Stimulated activated naive CD8-positive, alpha-beta T cell treated with anti-CD3 and anti-CD28 coated beads, Interleukin-15, amount 100 ng/mL, for 72 hours (primary cell): ENCODE measurements around the gene NDC1.
"Not testable (repeated sequence)": the region's sequence is repeated elsewhere in the genome, so short reads cannot be mapped to it uniquely, and the experiment has no call there.

Experiments used
- ATAC-seq: fragments of 150-1000 bp; cut with Tn5 transposase; 2 replicates; pipeline ENCODE4 v1.10.0; 2021; ENCODE audit warnings: mild to moderate bottlenecking, moderate library complexity
- DNase-seq, 2 donors: peaks; one replicate each; pipeline ENCODE4 v3.0.0; 2021 to 2022
- H3K27ac Mint-ChIP-seq, 2 donors: one replicate each; pipeline ENCODE4 v1.8.0; 2022; ENCODE audit warnings: mild to moderate bottlenecking in 2 of 2, mixed read lengths in 2 of 2, moderate library complexity in 2 of 2
- H3K27me3 Mint-ChIP-seq: one replicate; pipeline ENCODE4 v1.8.0; 2022; ENCODE audit warnings: mixed read lengths
- H3K4me1 Mint-ChIP-seq: one replicate; pipeline ENCODE4 v1.8.0; 2022; ENCODE audit warnings: mild to moderate bottlenecking, mixed read lengths
- H3K4me3 Mint-ChIP-seq, 2 donors: one replicate each; pipeline ENCODE4 v1.8.0; 2022; ENCODE audit warnings: mild to moderate bottlenecking in 2 of 2, mixed read lengths in 2 of 2, moderate library complexity in 1 of 2
- H3K9me3 Mint-ChIP-seq, 2 donors: one replicate each; pipeline ENCODE4 v1.8.0; 2022; ENCODE audit warnings: mixed read lengths in 2 of 2

NDC1 gene

DNA sequence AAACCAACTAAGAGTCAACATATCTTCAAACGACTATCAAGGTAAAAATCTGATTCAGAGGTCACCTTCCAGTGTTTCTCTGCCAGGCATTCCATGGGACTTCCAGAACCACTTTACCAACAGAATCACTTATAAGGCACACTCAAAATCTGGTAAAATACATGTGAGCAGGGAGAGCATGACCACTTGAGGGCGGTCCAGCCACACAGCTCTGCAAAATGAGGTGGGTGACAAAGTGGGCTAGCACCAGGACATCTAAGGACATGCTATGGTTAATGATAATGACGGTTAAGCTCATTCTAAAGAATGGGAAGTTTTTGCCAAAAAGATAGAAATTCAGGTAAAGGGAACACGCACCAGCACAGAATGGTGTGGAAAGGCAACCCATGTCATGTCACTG is 74.6 kb downstream of the NDC1 start:
- peaks cover 0 to 13% of the 10 kb centered on the region in 2 donors for H3K9me3 Mint-ChIP-seq
- H3K27me3 Mint-ChIP-seq, result no peaks in the 10 kb centered on the region
- H3K4me1 Mint-ChIP-seq, result peaks cover 24% of the 10 kb centered on the region
- DNase-seq (no peak), ATAC-seq (no peak)
- no peak overlapping the region for H3K27ac Mint-ChIP-seq
- no peak overlapping the region for H3K4me3 Mint-ChIP-seq

DNA sequence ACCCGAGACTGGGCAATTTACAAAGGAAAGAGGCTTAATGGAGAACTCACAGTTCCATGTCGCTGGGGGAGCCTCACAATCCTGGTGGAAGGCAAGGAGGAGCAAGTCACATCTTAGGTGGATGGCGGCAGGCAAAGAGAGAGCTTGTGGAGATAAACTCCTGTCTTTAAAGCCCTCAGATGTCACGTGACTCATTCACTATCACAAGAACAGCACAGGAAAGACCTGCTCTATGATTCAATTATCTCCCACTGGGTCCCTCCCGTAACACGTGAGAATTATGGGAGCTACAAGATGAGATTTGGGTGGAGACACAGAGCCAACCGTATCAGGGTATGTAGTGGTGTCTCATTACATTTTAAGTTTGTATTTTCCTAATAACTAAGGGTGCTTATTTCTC is 77.6 kb downstream of the NDC1 start:
- H3K27me3 Mint-ChIP-seq, H3K4me3 Mint-ChIP-seq, DNase-seq, H3K4me1 Mint-ChIP-seq, ATAC-seq, H3K27ac Mint-ChIP-seq: not testable (repeated sequence)
- H3K9me3 Mint-ChIP-seq, result peaks cover 0 to 13% of the 10 kb centered on the region in 2 donors

DNA sequence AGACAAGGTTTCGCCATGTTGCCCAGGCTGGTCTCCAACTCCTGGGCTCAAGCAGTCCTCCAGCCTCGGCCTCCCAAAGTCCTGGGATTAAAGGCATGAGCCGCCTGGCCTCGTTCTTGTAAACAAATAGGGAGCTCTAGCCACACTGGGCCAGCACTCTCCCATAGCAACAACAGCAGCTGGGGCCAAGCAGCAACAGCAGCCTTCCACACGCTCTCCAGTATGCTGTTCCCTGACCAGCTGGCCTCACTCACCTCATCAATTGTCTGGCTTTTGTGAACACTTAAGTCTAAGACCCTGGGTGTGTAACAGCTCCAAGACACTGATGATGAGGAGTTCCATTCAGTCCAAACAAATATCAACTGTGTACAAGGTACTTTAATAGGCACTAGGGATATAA is 82.2 kb downstream of the NDC1 start:
- no peak overlapping the region for H3K27ac Mint-ChIP-seq
- no peaks in the 10 kb centered on the region for H3K27me3 Mint-ChIP-seq
- no peak for DNase-seq
- H3K9me3 Mint-ChIP-seq, result no peaks in the 10 kb centered on the region
- no peaks in the 10 kb centered on the region for H3K4me1 Mint-ChIP-seq
- H3K4me3 Mint-ChIP-seq, result no peak overlapping the region
- no peak for ATAC-seq

DNA sequence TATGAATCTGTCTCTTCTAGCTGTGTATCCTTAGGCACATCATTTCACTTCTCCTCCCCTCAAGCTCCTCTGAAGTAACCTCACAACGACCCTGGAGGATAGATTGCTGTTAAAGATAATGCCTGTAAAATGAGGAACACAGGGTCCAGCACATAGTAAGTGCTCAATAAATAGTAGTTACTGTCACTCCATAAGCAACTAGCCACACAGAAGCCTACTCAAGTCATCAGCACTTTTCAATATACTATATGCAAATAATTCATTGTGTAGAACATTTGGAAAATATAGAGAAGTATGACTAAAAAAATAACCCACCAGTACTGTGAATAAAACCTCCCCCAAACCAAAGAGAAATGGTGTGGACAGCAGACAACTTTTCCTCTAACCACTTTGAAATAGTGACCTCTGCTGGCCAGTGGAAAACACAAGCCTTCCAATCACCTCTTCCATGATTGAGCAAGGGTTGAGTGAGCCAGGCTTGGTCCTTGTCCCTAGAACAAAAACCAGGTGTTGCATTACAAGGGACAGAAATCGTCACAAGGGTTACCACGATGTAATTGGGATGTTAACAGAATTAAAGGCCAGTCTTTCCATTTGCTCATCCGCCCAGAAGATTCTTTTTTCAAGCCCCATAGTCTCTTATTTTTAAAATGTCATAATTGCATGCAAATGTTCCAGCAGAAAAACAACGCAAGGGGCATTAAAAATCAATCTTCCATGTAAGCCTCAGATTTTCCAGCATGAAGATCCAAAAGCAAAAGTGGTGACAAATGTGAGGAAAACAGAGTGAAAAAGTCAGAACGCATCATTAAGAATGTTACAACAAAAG is 83.4 kb downstream of the NDC1 start:
- Mint-ChIP-seq H3K4me3 (no peak overlapping the region), H3K9me3 (no peaks in the 10 kb centered on the region), H3K27me3 (no peaks in the 10 kb centered on the region), H3K27ac (no peak overlapping the region), H3K4me1 (no peaks in the 10 kb centered on the region)
- DNase-seq (no peak), ATAC-seq (peak; percentile 52)

DNA sequence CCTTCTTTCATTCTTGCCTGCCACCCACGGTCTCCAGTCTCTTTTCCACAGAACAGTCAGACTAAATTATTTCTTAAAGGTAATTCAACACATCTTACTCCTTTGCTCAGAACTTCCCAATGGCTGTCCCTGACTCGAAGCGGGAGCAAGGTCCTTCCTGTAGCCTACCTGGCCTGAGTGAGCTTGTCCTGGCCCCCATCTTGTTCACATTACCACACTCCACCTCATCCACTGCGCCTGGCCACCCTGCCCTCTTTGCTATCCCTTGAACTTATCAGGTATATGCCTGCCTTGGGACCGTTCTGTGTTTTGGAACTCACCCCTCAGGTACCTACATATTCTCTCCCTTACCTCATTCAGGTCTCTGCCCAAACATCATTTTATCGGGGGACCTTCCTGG is 85.8 kb downstream of the NDC1 start:
- Mint-ChIP-seq H3K27me3 (peaks cover 8% of the 10 kb centered on the region), H3K4me1 (no peaks in the 10 kb centered on the region), H3K27ac (no peak overlapping the region), H3K4me3 (no peak overlapping the region), H3K9me3 (no peaks in the 10 kb centered on the region)
- ATAC-seq, result no peak
- no peak for DNase-seq

DNA sequence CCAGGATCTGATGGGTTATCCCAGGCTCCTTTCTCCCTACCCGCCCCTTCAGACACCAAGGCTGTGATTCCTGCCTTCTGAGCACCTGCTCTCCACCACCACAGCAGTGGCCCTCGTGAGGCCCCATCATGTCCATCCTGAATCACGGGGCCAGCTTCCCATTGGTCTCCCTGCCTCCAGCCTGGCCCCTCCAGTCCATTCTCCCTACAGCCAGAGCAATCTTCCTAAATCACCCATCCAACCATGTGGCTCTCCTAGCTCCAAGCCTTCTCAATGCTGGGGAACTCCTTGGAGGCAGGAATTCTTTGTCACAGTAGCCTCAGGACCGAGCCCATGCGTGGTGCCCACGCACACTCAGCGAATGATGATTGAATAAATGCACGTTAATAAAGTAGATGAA is 90.3 kb downstream of the NDC1 start:
- H3K27ac Mint-ChIP-seq, result peak overlapping the region in 1 of 2 donors; percentile 27
- no peak for ATAC-seq
- peaks cover 5 to 7% of the 10 kb centered on the region in 2 donors for H3K9me3 Mint-ChIP-seq
- H3K4me1 Mint-ChIP-seq, result no peaks in the 10 kb centered on the region
- peaks cover 15% of the 10 kb centered on the region for H3K27me3 Mint-ChIP-seq
- no peak overlapping the region for H3K4me3 Mint-ChIP-seq
- DNase-seq, result no peak

DNA sequence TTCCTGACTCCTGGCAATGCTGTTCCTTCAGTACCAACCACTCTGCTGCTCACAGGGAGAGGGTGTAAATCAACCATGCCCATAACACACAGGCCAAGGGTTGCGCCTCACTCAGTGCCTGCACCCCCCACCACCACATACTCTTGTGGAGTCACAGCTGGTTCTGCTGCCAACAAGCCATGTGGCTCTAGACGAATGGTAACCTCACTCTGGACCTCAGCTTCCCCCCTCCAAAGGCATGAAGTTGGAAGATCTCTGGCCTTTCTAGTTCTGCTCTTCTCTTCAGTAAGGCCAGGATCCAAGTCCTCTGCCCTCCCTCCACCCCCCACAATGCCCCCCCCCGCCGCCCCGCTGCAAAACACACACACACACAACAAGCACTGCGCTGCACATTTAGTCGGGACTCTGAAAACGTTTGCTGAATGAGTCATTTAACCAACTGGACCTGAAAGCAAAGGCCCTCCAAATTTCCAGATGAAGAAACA is 97.4 kb downstream of the NDC1 start:
- H3K27me3 Mint-ChIP-seq, result peaks cover 63% of the 10 kb centered on the region
- no peak for ATAC-seq

DNA sequence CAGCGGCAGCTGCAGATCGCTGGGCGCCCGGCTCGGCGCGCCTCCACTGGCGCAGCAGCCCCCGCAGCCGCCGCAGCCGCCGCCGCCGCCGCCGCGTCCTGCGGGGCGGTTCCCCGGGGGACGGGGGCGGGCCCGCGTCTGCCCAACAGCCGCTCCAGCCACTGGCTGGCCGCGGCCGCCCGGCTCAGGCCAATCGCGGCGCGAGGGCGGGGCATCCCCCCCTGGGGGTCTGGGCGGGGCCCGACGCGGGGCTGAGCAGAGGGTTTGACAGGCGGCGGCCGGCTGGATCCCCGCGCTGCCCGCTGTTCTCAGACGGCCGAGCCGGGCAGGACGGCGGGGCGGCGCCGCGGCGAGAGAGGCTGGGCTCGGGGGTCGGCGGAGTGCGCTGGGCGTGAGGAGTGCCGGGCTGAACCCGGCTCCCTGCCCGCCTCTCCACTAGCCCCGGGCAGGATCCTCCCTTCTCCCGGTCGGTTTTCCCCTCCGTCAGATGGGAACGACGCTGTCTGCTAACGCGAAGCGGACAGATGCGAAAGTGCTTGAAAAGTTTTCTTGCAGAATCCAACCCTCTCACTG is 98.9 kb downstream of the NDC1 start, which contains the start of gene GLIS1:
Gene GLIS1, minus strand, starts transcription at position 56 of the 573 bp plus-strand sequence. CDS start 1,100 bp downstream, outside the sequence.
- DNase-seq (peak; percentile 56 to 62), ATAC-seq (peak; percentile 92)
- H3K27me3 Mint-ChIP-seq, result peaks cover 75% of the 10 kb centered on the region
- H3K27ac Mint-ChIP-seq, result peak within 1 kb of the TSS in 1 of 2 donors; percentile 36
- no peaks in the 10 kb centered on the region for H3K4me1 Mint-ChIP-seq
- H3K4me3 Mint-ChIP-seq, result peak within 1 kb of the TSS; percentile 55 to 63
- peaks cover 8 to 9% of the 10 kb centered on the region in 2 donors for H3K9me3 Mint-ChIP-seq

More for the DNA sequence above, 97.4 kb downstream of the NDC1 start:
- no peak overlapping the region for H3K27ac Mint-ChIP-seq
- no peaks in the 10 kb centered on the region for H3K4me1 Mint-ChIP-seq
- peaks cover 8 to 9% of the 10 kb centered on the region in 2 donors for H3K9me3 Mint-ChIP-seq
- H3K4me3 Mint-ChIP-seq, result no peak overlapping the region
- DNase-seq, result no peak

DNA sequence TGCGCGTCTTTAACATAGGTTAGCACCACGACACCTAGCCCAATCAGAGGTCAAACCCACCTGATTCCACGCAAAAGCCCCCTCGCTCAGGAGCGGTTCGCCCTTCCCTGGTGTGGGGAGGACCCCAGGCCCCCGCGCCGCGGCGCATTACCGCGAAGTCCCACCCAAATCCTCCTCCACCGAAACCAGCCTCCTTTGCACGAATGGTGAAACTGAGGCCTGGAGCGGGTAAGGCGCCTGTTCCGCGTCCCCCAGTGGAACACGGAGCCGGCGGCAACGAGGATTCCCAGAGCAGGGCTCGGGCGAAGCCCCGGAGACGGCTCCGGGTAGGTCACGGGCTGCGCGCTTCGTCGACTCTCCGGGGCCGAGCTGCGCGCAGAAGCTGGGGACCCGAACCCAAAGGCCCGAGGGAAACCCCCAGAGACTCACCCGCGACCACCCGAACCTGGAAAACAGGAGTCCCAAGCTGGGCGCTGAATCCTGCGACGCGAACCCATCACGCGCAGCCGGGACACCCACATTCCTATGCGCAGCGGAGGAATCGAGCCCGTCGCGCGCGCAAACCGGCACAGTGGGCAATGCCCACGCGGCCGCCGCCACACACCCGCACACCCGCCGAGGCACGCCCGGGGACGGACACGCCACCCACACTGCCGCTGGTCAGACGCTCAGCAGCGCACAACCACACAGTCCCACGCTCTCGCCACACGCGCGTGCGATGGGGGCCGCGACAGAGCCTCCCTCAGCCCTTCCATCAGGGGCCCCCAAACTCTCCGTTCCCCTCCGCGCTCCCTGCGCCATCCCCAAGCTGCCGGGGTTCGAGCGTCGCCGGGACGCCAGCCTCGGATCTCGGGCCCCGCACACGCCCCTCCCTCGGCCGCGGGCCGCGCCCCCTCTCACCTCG is 99.6 kb downstream of the NDC1 start:
- Mint-ChIP-seq H3K27ac (peak overlapping the region in 1 of 2 donors; percentile 36), H3K9me3 (peaks cover 8 to 9% of the 10 kb centered on the region in 2 donors), H3K4me3 (peak overlapping the region; percentile 34 to 55), H3K27me3 (peaks cover 81% of the 10 kb centered on the region), H3K4me1 (no peaks in the 10 kb centered on the region)
- DNase-seq (no peak), ATAC-seq (no peak)

DNA sequence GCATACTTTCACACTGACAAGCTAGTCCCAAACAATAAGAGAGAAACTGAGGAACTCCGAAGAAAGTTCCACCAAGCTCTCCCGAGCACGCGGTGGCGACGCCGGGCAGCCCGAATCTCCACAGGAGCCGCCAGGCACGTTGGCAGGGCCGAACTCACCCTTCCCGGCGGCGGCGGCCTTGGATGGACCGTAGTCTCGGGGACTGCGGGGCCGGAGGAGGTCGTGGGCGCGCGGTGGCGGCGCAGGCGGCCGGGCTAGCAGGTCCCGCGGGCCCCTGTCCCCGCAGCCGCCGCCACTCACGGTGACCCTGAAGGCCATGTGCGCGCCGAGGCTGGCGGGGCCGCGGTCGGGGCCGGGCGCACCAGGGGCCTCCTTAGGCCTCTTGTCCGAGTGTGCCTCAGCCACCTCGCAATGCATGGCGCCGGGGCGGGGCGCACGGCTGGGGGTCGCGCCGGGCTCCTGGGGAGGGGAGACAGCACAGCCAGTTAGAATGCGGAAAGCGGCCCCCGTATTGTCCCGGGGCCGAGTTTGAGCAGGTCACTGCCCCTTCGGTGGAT is 100.4 kb downstream of the NDC1 start:
- H3K27me3 Mint-ChIP-seq, result peaks cover 81% of the 10 kb centered on the region
- H3K4me1 Mint-ChIP-seq, result no peaks in the 10 kb centered on the region
- peak overlapping the region in 1 of 2 donors; percentile 12 for H3K4me3 Mint-ChIP-seq
- DNase-seq (no peak), ATAC-seq (no peak)
- H3K9me3 Mint-ChIP-seq, result peaks cover 1 to 2% of the 10 kb centered on the region in 2 donors
- H3K27ac Mint-ChIP-seq, result no peak overlapping the region

DNA sequence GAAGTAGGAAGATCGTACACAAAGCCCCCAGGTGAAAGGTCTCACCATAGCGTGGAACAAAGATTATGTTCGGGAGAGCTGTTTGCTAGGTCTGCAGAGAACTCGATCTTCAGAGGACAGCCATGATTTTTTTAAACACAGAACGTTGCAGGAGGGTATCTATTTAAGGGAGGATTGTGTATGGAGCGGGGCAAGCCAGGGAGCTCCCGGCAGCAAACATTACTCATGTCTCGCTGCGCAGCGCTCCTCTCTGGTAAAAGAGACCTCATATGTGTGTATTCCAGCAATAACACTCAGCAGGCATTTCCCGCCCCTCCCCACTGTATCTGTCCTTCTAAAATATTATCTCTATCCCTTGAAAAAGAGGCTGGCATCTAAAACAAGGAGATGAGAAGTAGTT is 101.8 kb downstream of the NDC1 start:
- DNase-seq, result no peak
- H3K27me3 Mint-ChIP-seq, result peaks cover 81% of the 10 kb centered on the region
- no peak overlapping the region for H3K27ac Mint-ChIP-seq
- no peaks in the 10 kb centered on the region for H3K4me1 Mint-ChIP-seq
- no peak overlapping the region for H3K4me3 Mint-ChIP-seq
- H3K9me3 Mint-ChIP-seq, result no peaks in the 10 kb centered on the region
- ATAC-seq, result no peak

DNA sequence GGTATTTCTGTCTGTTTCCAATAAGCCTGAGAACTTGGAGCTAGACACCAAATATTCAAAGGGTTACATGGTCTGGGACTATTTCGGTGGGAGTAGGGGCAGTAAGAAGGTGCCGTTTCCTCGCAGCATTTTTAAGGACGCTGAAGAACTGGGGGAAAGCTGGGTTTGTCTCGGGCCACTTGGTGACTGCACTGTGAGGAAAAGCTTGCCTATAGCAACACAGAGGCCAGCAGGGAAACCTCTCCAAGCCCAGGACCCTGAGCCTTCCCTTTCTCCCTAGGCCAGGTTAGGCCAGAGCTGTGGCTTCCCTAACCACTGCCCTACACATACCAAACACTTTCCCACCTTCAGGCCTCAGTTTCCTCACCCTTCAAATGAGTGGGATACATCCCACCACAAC is 102.4 kb downstream of the NDC1 start:
- Mint-ChIP-seq H3K27ac (no peak overlapping the region), H3K27me3 (peaks cover 80% of the 10 kb centered on the region)

DNA sequence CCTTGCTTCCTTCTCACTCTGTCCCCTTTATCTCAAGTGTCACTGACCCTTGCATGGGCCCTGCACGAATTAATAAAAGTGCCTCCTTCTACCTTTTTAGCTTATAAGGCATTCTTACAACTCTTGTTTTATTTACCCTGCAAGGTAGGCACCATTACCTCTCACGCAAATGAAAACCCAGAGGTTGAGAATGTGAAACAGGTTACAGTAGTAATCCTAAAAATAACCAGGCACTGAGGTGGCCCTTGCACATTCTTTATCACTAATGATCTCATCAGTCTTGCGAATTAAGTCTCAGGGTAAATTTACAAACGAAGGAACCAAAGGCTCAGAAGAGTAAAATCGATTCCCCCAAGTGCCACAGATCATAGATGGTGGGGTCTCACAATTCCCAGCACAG is 102.8 kb downstream of the NDC1 start:
- Mint-ChIP-seq H3K4me1 (no peaks in the 10 kb centered on the region), H3K27ac (no peak overlapping the region), H3K27me3 (peaks cover 76% of the 10 kb centered on the region), H3K9me3 (no peaks in the 10 kb centered on the region), H3K4me3 (no peak overlapping the region)
- no peak for ATAC-seq
- DNase-seq, result no peak

More for the DNA sequence above, 102.4 kb downstream of the NDC1 start:
- H3K9me3 Mint-ChIP-seq, result no peaks in the 10 kb centered on the region
- no peak for DNase-seq
- no peak for ATAC-seq
- no peak overlapping the region for H3K4me3 Mint-ChIP-seq
- H3K4me1 Mint-ChIP-seq, result no peaks in the 10 kb centered on the region

DNA sequence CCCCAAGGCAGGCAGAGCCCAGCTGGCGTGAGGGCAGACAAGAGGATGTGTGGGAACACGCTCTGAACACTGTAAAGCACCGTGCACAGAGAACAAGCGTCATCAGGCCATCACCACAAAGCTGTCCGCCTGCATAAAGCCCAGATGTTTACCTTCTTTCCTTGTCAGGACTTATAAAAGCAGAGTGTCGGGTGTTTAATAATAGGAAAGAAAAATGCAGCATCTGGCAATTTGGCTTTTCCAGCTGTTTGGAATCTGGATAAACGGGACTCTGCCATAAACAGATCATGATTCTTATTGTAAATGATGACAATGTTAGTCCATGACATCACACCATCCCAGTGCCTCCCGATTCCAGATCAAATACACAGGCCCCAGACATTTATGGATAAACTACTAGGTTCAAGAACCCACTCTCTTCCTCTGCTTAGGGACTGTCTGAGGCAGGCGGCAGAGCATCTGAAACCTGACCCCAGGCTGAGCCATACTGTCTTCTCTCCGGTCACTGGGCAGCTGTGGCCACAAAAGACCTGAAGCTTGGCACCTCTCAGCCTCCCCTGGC is 103.4 kb downstream of the NDC1 start:
- H3K27me3 Mint-ChIP-seq, result peaks cover 70% of the 10 kb centered on the region
- DNase-seq (no peak), ATAC-seq (no peak)
- H3K9me3 Mint-ChIP-seq, result no peaks in the 10 kb centered on the region
- H3K4me1 Mint-ChIP-seq, result no peaks in the 10 kb centered on the region
- no peak overlapping the region for H3K27ac Mint-ChIP-seq
- H3K4me3 Mint-ChIP-seq, result no peak overlapping the region
